K562 (cell line): ENCODE results near the gene POLR2M. TPM values are rescaled to one million over a fixed set of nuclear protein-coding genes. Genes with fewer than 3 reads are reported as not detected.

Experiments used
- CTCF ChIP-seq, 3 experiments: IDR thresholded peaks in 2 of 3; conservative IDR thresholded peaks in 1 of 3; 2 replicates each; pipeline ENCODE4 v1.5.1; 2011 to 2012; ENCODE audit warnings: low read length in 3 of 3, mild to moderate bottlenecking in 3 of 3, control low read depth in 2 of 3, improper control_type of control experiment in 1 of 3, inconsistent platforms in 1 of 3, low read depth in 1 of 3, mixed read lengths in 1 of 3, moderate library complexity in 1 of 3; ENCODE audit not compliant: insufficient read depth in 2 of 3
- REST ChIP-seq, 2 experiments: fragments of 450-650 bp; formaldehyde crosslinking in 1 of 2; IDR thresholded peaks; 2 replicates each; pipeline versions ENCODE4 v1.4.0 to v1.6.1; 2014 to 2020; ENCODE audit warnings: mild to moderate bottlenecking in 2 of 2, borderline replicate concordance in 1 of 2, low read depth in 1 of 2
- polyA plus RNA-seq, 8 experiments: library from polyadenylated mRNA; depleted of rRNA in 4 of 8; stranded (reverse) in 5 of 8; unstranded in 3 of 8; fragments of >200 nt; fragmentation: Nextera tagmentation in 2 of 8; fragmentation: Illumina TruSeq in 1 of 8; extraction: Ambion mirVana in 2 of 8; extraction: Trizol in 1 of 8; gene quantifications; 2 replicates each; pipeline versions ENCODE4 v1.2.1 to v1.2.3, GENCODE V29; 2011 to 2014; ENCODE audit warnings: inconsistent platforms in 1 of 8, missing spikeins in 1 of 8
- total RNA-seq, 7 experiments: library from RNA; depleted of rRNA in 6 of 7; stranded (reverse); fragments of >200 nt in 6 of 7; fragmentation: Illumina TruSeq in 2 of 7; extraction: Trizol in 2 of 7; gene quantifications; 2 replicates each; pipeline versions ENCODE4 v1.2.1 to v1.2.3, GENCODE V29; 2011 to 2021; ENCODE audit warnings: low replicate concordance in 1 of 7

The POLR2M gene
- total and polyA plus RNA-seq, 9 of the 15 experiments (the other 6 are each of a cell fraction or from before 2014, with no cell fraction given) = 9.2 to 1,050 (median 43.0) TPM

- TF ChIP-seq REST (IDR thresholded peaks at IDR 0.05; ENCODE audit: borderline replicate concordance) (peak; percentile 46; the same call in 1 of the 2 replicates), REST (CRISPR knock-in tag; IDR thresholded peaks at IDR 0.05; ENCODE audit: low read depth) (no peak), CTCF (IDR thresholded peaks at IDR 0.05 in 2 of 3, conservative IDR thresholded peaks at IDR 0.05 in 1 of 3; ENCODE audit: insufficient read depth in 2 of 3, low read depth in 1 of 3, low read length in 3 of 3) (peak; percentile 32 to 51 (median 43); a peak in 4 of 6 replicates)
These were observed 39.2 kb upstream of the POLR2M start (continued) for GRCh38 chr15:57667171-57667849.
